Measurements from ENCODE around the gene ZNF660. TPM values are rescaled to one million over a fixed set of nuclear protein-coding genes. Genes with fewer than 3 reads are reported as not detected.
"Not testable (repeated sequence)": the region's sequence is repeated elsewhere in the genome, so short reads cannot be mapped to it uniquely, and the experiment has no call there.

The ZNF660 gene
- total RNA-seq, 1 donor, result 5.8 TPM

DNA sequence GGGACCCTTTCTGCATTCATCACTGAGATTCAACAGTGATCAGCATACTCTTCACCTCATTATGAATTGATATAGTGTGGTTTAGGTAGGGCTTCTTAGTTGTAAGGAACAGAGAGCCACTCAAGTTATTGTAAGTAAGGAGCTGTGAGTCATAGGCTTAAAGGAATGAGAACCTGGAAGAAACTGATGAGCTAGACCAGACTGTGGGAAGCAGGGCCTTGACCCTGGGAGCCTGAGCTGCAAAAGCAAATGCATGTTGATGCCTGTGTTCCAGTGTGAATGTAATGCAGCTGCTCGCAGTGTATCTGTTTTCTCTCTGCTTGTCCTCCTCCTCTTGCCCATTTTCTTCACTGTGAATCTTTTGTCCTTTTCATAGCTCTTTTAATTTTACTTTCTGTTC is 16.2 kb upstream of the ZNF660 start:
- no peak for DNase-seq (ENCODE audit: insufficient read length, low spot score, missing footprints)
- Histone ChIP-seq H3K27me3 (ENCODE audit: insufficient read depth, low read length) (no peaks in the 10 kb centered on the region), H3K4me2 (ENCODE audit: insufficient read depth, low read length) (no peak overlapping the region), H3K79me2 (ENCODE audit: insufficient read depth, low read length) (no peaks in the 10 kb centered on the region), H2AFZ (ENCODE audit: low read length) (no peak overlapping the region), H3K36me3 (ENCODE audit: insufficient read depth, low read length) (peaks cover 46% of the 10 kb centered on the region), H4K20me1 (ENCODE audit: insufficient read depth, low read length) (no peaks in the 10 kb centered on the region), H3K4me3 (ENCODE audit: insufficient read depth, low read length) (no peak overlapping the region), H3K27ac (ENCODE audit: low read depth, low read length) (no peak overlapping the region), H3K4me1 (ENCODE audit: insufficient read depth, low read length) (no peaks in the 10 kb centered on the region), H3K9me3 (ENCODE audit: low read depth, low read length) (peaks cover 25% of the 10 kb centered on the region)
- TF ChIP-seq, protein P1, sequence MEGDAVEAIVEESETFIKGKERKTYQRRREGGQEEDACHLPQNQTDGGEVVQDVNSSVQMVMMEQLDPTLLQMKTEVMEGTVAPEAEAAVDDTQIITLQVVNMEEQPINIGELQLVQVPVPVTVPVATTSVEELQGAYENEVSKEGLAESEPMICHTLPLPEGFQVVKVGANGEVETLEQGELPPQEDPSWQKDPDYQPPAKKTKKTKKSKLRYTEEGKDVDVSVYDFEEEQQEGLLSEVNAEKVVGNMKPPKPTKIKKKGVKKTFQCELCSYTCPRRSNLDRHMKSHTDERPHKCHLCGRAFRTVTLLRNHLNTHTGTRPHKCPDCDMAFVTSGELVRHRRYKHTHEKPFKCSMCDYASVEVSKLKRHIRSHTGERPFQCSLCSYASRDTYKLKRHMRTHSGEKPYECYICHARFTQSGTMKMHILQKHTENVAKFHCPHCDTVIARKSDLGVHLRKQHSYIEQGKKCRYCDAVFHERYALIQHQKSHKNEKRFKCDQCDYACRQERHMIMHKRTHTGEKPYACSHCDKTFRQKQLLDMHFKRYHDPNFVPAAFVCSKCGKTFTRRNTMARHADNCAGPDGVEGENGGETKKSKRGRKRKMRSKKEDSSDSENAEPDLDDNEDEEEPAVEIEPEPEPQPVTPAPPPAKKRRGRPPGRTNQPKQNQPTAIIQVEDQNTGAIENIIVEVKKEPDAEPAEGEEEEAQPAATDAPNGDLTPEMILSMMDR (IDR thresholded peaks at IDR 0.05; ENCODE audit: extremely low read depth, low read depth, low read length), result no peak

DNA sequence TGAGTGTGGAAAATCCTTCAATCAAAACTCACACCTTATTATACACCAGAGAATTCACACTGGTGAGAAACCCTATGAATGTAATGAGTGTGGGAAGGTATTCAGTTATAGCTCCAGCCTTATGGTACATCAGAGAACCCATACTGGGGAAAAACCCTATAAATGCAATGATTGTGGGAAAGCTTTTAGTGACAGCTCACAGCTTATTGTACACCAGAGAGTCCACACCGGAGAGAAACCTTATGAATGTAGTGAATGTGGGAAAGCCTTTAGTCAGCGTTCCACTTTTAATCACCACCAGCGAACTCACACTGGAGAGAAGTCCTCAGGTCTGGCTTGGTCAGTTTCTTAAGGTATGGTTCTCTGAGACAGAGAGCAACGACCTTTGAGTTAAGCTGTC is 13.7 kb upstream of the ZNF660 start:
- Histone ChIP-seq H3K27ac (ENCODE audit: low read depth, low read length) (no peak overlapping the region), H3K4me1 (ENCODE audit: insufficient read depth, low read length) (no peaks in the 10 kb centered on the region), H3K27me3 (ENCODE audit: insufficient read depth, low read length) (no peaks in the 10 kb centered on the region), H3K9me3 (ENCODE audit: low read depth, low read length) (peaks cover 25% of the 10 kb centered on the region), H3K4me2 (ENCODE audit: insufficient read depth, low read length) (no peak overlapping the region), H3K36me3 (ENCODE audit: insufficient read depth, low read length) (peaks cover 38% of the 10 kb centered on the region), H2AFZ (ENCODE audit: low read length) (no peak overlapping the region), H3K79me2 (ENCODE audit: insufficient read depth, low read length) (no peaks in the 10 kb centered on the region), H4K20me1 (ENCODE audit: insufficient read depth, low read length) (no peaks in the 10 kb centered on the region), H3K4me3 (ENCODE audit: insufficient read depth, low read length) (no peak overlapping the region)
- TF ChIP-seq, protein P1 (IDR thresholded peaks at IDR 0.05; ENCODE audit: extremely low read depth, low read depth, low read length), result no peak
- DNase-seq (ENCODE audit: insufficient read length, low spot score, missing footprints), result no peak

DNA sequence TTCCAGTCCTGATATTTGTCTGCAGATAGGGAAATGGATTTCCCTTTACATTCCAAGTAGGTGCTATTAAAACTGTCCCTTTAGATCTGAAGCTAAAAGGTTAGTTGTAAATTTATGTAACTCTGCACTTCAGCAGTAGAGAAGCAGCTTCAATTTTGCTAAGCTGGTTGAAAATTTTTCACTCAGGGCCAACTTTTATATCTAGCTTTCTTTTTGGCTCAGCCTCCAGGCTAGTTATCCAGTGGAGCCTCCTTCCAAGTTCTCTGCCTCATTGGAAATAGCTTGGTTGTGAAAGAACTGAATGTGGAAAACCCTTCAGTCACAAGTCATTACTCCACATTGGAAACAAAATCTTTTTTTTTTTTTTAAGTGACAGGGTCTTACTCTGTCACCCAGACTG is 8.2 kb upstream of the ZNF660 start:
- H4K20me1 ChIP-seq (ENCODE audit: insufficient read depth, low read length), result no peaks in the 10 kb centered on the region
- TF ChIP-seq, protein P1 (IDR thresholded peaks at IDR 0.05; ENCODE audit: extremely low read depth, low read depth, low read length), result no peak
- peaks cover 8% of the 10 kb centered on the region for H3K9me3 ChIP-seq (ENCODE audit: low read depth, low read length)
- H3K36me3 ChIP-seq (ENCODE audit: insufficient read depth, low read length), result peaks cover 1% of the 10 kb centered on the region
- no peak overlapping the region for H3K4me2 ChIP-seq (ENCODE audit: insufficient read depth, low read length)
- no peaks in the 10 kb centered on the region for H3K4me1 ChIP-seq (ENCODE audit: insufficient read depth, low read length)
- no peaks in the 10 kb centered on the region for H3K79me2 ChIP-seq (ENCODE audit: insufficient read depth, low read length)
- H2AFZ ChIP-seq (ENCODE audit: low read length), result no peak overlapping the region
- no peak for DNase-seq (ENCODE audit: insufficient read length, low spot score, missing footprints)
- no peak overlapping the region for H3K4me3 ChIP-seq (ENCODE audit: insufficient read depth, low read length)
- H3K27ac ChIP-seq (ENCODE audit: low read depth, low read length), result no peak overlapping the region
- H3K27me3 ChIP-seq (ENCODE audit: insufficient read depth, low read length), result no peaks in the 10 kb centered on the region

DNA sequence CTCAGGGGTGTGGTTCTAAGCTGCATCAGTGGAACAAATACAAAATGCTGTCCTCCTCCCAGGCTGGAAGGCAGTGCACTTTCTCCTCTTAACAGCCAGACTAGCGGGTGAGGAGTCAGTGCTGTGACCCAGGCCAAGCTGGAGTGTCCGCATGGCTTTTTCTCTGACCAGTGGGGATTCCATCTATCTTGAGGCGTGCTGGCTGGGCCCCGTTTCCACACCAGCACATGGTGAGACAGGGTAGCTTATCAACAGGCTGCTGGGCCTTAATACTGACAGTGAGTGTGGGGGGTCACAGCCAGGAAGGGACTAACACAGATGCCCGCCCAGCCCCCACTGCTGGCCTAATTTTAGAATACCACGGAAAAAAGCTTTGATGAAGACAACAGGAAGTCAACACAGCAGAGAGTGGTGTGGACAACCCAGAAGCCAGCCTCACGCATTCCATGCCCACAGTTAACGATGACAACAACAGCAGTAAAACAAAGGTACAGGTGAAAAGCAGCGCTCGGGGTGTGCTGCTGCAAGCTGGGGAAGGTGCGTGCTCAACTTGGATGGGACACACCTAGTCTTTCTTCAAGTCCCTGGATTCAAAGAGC is 7.3 kb upstream of the ZNF660 start:
- not testable (repeated sequence) for H3K36me3 ChIP-seq (ENCODE audit: insufficient read depth, low read length); H3K4me3 ChIP-seq (ENCODE audit: insufficient read depth, low read length); H3K4me2 ChIP-seq (ENCODE audit: insufficient read depth, low read length); H4K20me1 ChIP-seq (ENCODE audit: insufficient read depth, low read length); H3K79me2 ChIP-seq (ENCODE audit: insufficient read depth, low read length); H2AFZ ChIP-seq (ENCODE audit: low read length); H3K4me1 ChIP-seq (ENCODE audit: insufficient read depth, low read length); H3K9me3 ChIP-seq (ENCODE audit: low read depth, low read length); DNase-seq (ENCODE audit: insufficient read length, low spot score, missing footprints); H3K27me3 ChIP-seq (ENCODE audit: insufficient read depth, low read length); H3K27ac ChIP-seq (ENCODE audit: low read depth, low read length)

DNA sequence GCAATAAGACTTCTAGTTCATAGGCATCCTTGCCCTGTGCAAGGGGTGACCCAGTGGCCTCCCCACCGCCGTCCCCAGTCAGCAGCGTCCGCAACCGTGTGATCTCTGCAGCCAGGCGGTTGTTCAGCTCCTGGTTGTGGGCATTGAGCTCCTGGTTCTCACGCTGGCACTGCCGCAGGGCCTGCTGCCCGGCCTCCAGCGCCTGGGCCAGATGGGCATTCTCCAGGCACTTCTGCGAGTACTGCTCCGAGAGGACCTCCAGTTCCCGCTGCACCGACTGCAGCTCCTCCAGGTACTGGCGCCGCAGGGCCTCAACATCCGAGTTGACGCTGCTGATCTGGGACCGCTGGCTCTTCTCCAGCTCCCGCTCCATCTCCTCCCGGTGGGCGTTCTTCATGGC is 6.4 kb upstream of the ZNF660 start:
- H3K9me3 ChIP-seq (ENCODE audit: low read depth, low read length), result not testable (repeated sequence)

DNA sequence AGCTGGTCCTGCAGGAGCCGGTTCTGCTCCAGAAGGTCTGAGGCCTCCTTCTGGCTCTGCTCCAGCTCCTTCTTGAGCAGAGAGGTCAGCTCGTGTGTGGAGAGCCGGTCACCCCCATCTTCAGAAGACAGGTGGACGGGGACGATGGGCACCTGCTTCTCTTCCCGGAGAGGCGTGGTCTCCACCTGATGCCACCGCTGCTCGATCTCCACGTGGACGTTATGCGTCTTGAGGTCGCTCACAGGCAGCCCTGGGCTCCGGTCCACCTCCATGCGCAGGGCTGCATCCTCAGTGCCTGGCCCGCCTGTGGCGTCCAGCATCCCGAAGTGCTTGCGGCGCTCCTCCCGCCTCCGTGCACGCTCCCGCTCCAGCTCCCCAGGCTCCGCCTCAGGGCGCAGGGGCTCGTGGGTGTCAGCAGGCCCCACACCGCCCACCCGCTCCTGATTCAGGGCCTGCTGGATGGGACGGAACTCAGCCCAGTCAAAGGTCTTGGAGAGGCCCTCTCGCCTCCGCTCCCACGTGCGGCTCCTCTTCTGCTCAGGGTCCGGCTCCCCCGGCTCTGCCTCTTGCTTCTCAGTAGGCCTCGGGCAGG is 5.7 kb upstream of the ZNF660 start:
- not testable (repeated sequence) for H3K4me1 ChIP-seq (ENCODE audit: insufficient read depth, low read length); DNase-seq (ENCODE audit: insufficient read length, low spot score, missing footprints)

More for the DNA sequence above, 6.4 kb upstream of the ZNF660 start:
- not testable (repeated sequence) for H3K79me2 ChIP-seq (ENCODE audit: insufficient read depth, low read length); H3K4me3 ChIP-seq (ENCODE audit: insufficient read depth, low read length); H3K4me1 ChIP-seq (ENCODE audit: insufficient read depth, low read length); H2AFZ ChIP-seq (ENCODE audit: low read length); H3K27ac ChIP-seq (ENCODE audit: low read depth, low read length); H3K4me2 ChIP-seq (ENCODE audit: insufficient read depth, low read length); DNase-seq (ENCODE audit: insufficient read length, low spot score, missing footprints); H3K36me3 ChIP-seq (ENCODE audit: insufficient read depth, low read length); H3K27me3 ChIP-seq (ENCODE audit: insufficient read depth, low read length); H4K20me1 ChIP-seq (ENCODE audit: insufficient read depth, low read length)

DNA sequence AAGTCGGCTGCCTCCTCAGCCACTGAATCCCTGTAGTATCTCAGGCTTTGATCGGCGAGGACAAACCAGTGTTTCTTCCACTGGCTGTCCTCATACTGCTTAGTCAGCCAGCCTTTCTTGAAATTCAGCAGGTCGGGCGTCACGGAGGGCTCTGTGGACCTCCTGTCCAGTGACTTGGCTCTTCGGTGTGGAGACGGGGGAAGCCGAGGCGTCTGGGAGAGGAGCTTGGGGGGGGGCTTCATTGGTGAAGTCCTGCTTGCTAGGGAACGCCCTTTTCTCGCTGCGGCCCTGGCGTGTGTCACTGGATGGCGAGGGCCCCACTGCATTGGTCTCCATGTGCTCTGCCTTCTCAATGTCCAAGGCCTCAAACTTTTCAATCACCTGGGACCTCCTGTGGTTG is 5.0 kb upstream of the ZNF660 start:
- H4K20me1 ChIP-seq (ENCODE audit: insufficient read depth, low read length); H3K9me3 ChIP-seq (ENCODE audit: low read depth, low read length); DNase-seq (ENCODE audit: insufficient read length, low spot score, missing footprints): not testable (repeated sequence)

More for the DNA sequence above, 5.7 kb upstream of the ZNF660 start:
- not testable (repeated sequence) for H3K27ac ChIP-seq (ENCODE audit: low read depth, low read length); H3K4me2 ChIP-seq (ENCODE audit: insufficient read depth, low read length); H2AFZ ChIP-seq (ENCODE audit: low read length); H3K27me3 ChIP-seq (ENCODE audit: insufficient read depth, low read length); H3K4me3 ChIP-seq (ENCODE audit: insufficient read depth, low read length); H3K9me3 ChIP-seq (ENCODE audit: low read depth, low read length); H3K36me3 ChIP-seq (ENCODE audit: insufficient read depth, low read length); H3K79me2 ChIP-seq (ENCODE audit: insufficient read depth, low read length); H4K20me1 ChIP-seq (ENCODE audit: insufficient read depth, low read length)

More for the DNA sequence above, 5.0 kb upstream of the ZNF660 start:
- not testable (repeated sequence) for H3K4me2 ChIP-seq (ENCODE audit: insufficient read depth, low read length); H3K4me1 ChIP-seq (ENCODE audit: insufficient read depth, low read length); H3K79me2 ChIP-seq (ENCODE audit: insufficient read depth, low read length); H3K27ac ChIP-seq (ENCODE audit: low read depth, low read length); H3K36me3 ChIP-seq (ENCODE audit: insufficient read depth, low read length); H3K4me3 ChIP-seq (ENCODE audit: insufficient read depth, low read length); H2AFZ ChIP-seq (ENCODE audit: low read length); H3K27me3 ChIP-seq (ENCODE audit: insufficient read depth, low read length)
